Activated CD8-positive, alpha-beta T cell treated with anti-CD3 and anti-CD28 coated beads for 36 hours (primary cell): ENCODE data around the gene C1QTNF8. TPM values are rescaled to one million over a fixed set of nuclear protein-coding genes. Genes with fewer than 3 reads are reported as not detected.

Experiments used
- ATAC-seq: fragments of 200-7000 bp; cut with Tn5 transposase; one replicate; pipeline ENCODE4 v1.10.0; 2021; ENCODE audit warnings: mild to moderate bottlenecking, moderate library complexity
- CTCF ChIA-PET: fragments of 350-600 bp; sonication (Branson Sonifier 250); formaldehyde crosslinking; loops from one replicate; lab custom pipeline; 2021; ENCODE audit warnings: antibody characterized with exemption; lab: Charles Lee
- POLR2A ChIA-PET: fragments of 350-600 bp; sonication (Branson Sonifier 250); formaldehyde crosslinking; loops from one replicate; lab custom pipeline; 2021; ENCODE audit warnings: antibody characterized with exemption; lab: Charles Lee
- DNase-seq: peaks from one replicate; pipeline ENCODE4 v3.0.0-alpha.2; 2020
- H3K27ac Mint-ChIP-seq: one replicate; pipeline ENCODE4 v1.8.0; 2021; ENCODE audit warnings: mild to moderate bottlenecking, mixed read lengths
- H3K27me3 Mint-ChIP-seq: one replicate; pipeline ENCODE4 v1.8.0; 2021; ENCODE audit warnings: mixed read lengths
- H3K36me3 Mint-ChIP-seq: one replicate; pipeline ENCODE4 v1.8.0; 2021; ENCODE audit warnings: low read depth, mixed read lengths
- H3K4me1 Mint-ChIP-seq: one replicate; pipeline ENCODE4 v1.8.0; 2021; ENCODE audit warnings: low read depth, mixed read lengths
- H3K4me3 Mint-ChIP-seq: one replicate; pipeline ENCODE4 v1.8.0; 2021; ENCODE audit warnings: mild to moderate bottlenecking, moderate library complexity, mixed read lengths
- H3K9me3 Mint-ChIP-seq: one replicate; pipeline ENCODE4 v1.8.0; 2021; ENCODE audit warnings: mixed read lengths
- intact Hi-C: fragments of 100-400 bp; cut with micrococcal nuclease; formaldehyde crosslinking; loops from one replicate; pipeline ENCODE4 v1.10.0; 2022
- total RNA-seq, 2 experiments: library from RNA; stranded (reverse); gene quantifications; one replicate each; pipeline ENCODE4 v1.2.3, GENCODE V29; 2021
- TF ChIP-seq, protein P1 (sequence below): fragments of 200-600 bp; IDR thresholded peaks from one replicate; pipeline ENCODE4 v1.8.0; 2022; ENCODE audit warnings: antibody characterized with exemption, mild to moderate bottlenecking

The C1QTNF8 gene
- total RNA-seq, 2 experiments from 2014 or later: not detected

DNA sequence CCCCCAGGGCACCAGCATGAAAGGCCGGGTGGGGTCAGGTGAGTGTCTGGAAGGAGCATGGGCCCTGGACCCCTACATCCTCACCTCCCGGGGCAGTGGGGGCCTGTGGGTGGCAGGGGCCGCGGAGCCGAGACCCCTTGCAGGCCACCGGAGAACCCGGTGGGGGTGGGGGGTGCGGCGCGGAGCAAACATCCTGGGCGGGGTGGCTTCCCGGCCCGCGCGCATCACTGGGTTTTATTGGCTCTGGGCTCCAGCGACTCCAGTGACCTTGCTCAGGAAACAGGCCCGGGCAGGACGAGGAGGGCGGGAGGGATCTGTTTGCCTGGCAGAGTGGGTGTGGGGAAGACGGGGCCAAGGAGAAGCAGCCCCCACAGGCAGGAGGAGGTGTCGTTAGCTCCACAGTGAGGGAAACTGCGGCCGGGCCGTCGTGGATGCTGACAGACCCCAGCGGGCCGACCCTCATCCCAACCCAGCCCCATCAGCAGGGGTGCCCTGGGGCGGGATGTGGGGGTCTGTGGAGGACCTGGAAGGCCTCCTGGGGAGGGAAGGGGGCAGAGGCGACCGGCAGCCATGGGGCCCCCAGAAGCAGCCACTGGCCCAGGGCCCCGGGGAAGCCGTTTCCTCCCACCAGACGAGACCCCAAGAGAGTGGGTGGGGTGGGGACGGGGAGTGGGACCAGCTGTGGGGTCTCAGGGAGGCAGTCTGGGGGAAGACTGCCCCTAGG lies 12.9 kb downstream of the C1QTNF8 start:
- intact Hi-C loops: no loop called here
- Mint-ChIP-seq H3K36me3 (peaks cover 4% of the 10 kb centered on the region), H3K4me1 (no peaks in the 10 kb centered on the region), H3K27ac (no peak overlapping the region), H3K4me3 (no peak overlapping the region), H3K27me3 (peaks cover 22% of the 10 kb centered on the region), H3K9me3 (peaks cover 11% of the 10 kb centered on the region)
- ATAC-seq: no peak
- ChIA-PET POLR2A (no interaction called here), CTCF (no interaction called here)
- TF ChIP-seq, protein P1, sequence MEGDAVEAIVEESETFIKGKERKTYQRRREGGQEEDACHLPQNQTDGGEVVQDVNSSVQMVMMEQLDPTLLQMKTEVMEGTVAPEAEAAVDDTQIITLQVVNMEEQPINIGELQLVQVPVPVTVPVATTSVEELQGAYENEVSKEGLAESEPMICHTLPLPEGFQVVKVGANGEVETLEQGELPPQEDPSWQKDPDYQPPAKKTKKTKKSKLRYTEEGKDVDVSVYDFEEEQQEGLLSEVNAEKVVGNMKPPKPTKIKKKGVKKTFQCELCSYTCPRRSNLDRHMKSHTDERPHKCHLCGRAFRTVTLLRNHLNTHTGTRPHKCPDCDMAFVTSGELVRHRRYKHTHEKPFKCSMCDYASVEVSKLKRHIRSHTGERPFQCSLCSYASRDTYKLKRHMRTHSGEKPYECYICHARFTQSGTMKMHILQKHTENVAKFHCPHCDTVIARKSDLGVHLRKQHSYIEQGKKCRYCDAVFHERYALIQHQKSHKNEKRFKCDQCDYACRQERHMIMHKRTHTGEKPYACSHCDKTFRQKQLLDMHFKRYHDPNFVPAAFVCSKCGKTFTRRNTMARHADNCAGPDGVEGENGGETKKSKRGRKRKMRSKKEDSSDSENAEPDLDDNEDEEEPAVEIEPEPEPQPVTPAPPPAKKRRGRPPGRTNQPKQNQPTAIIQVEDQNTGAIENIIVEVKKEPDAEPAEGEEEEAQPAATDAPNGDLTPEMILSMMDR: no peak
- no peak for DNase-seq

DNA sequence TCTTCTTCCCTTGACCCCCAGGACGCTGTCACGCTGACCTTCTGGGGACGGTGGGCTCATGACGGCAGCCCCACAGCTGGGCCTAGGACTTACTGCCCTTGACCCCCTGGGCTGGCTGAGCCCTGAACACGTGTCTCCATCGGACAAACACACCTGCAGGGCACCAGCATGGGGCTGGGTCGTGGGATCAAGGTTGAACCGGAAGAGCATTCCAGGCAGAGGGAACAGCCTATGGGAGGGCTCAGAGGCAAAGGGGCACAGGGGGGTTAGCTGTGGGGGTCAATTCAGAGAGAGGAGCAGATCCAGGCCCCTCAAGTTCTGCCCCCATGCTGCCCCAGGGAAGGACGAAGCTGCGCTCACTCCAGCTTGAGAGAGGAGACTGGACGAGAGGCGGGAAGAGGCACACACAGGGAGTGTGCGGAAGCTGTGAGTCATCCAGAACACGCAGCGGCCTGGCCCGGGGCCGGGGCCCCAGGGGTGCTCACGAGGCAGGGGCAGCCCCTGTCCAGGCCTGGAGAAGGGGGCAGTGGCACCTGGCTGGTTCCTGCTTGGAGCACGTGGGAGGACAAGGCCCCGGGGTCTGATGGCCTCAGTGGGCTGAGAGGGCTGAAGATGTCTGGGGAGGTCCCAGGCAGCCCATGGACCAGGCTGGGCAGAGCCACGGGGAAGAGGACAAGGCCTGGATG lies 13.6 kb downstream of the C1QTNF8 start:
- DNase-seq (no peak), ATAC-seq (no peak)
- Mint-ChIP-seq H3K9me3 (peaks cover 11% of the 10 kb centered on the region), H3K4me3 (no peak overlapping the region), H3K4me1 (no peaks in the 10 kb centered on the region), H3K36me3 (peaks cover 4% of the 10 kb centered on the region), H3K27me3 (peaks cover 22% of the 10 kb centered on the region), H3K27ac (no peak overlapping the region)
- CTCF ChIA-PET: no interaction called here
- POLR2A ChIA-PET: no interaction called here
- TF ChIP-seq, protein P1: no peak
- intact Hi-C loops: no loop called here

DNA sequence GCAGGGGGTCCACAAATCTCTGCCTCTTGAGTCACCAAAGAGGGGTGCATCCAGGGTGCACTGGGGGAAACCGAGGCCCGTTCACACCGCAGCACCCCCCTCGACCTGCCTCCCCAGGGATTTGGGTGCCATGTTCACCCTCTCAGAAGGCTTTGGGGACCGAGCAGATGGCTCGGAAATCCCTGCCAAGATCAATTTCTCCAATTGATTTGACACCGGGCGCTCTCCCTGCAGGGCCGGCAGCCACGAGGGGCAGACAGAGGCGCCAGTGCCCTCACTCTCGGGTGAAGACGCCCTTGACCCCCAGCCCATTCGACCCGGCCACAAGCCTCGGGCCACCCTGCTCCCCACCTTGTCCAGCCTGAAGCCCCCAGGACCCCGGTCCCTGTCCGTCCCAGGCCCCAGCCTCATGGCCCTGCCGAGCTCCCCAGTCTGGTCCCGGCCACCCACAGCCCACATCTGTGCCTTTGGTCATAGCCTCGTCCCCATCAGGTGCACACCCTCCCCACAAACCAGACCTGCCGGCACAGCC lies 14.2 kb downstream of the C1QTNF8 start:
- Mint-ChIP-seq H3K27ac (no peak overlapping the region), H3K9me3 (peaks cover 11% of the 10 kb centered on the region), H3K36me3 (peaks cover 4% of the 10 kb centered on the region), H3K4me3 (no peak overlapping the region), H3K4me1 (no peaks in the 10 kb centered on the region), H3K27me3 (peaks cover 23% of the 10 kb centered on the region)
- DNase-seq (no peak), ATAC-seq (no peak)
- intact Hi-C loops: no loop called here
- TF ChIP-seq, protein P1: no peak
- ChIA-PET CTCF (no interaction called here), POLR2A (no interaction called here)

DNA sequence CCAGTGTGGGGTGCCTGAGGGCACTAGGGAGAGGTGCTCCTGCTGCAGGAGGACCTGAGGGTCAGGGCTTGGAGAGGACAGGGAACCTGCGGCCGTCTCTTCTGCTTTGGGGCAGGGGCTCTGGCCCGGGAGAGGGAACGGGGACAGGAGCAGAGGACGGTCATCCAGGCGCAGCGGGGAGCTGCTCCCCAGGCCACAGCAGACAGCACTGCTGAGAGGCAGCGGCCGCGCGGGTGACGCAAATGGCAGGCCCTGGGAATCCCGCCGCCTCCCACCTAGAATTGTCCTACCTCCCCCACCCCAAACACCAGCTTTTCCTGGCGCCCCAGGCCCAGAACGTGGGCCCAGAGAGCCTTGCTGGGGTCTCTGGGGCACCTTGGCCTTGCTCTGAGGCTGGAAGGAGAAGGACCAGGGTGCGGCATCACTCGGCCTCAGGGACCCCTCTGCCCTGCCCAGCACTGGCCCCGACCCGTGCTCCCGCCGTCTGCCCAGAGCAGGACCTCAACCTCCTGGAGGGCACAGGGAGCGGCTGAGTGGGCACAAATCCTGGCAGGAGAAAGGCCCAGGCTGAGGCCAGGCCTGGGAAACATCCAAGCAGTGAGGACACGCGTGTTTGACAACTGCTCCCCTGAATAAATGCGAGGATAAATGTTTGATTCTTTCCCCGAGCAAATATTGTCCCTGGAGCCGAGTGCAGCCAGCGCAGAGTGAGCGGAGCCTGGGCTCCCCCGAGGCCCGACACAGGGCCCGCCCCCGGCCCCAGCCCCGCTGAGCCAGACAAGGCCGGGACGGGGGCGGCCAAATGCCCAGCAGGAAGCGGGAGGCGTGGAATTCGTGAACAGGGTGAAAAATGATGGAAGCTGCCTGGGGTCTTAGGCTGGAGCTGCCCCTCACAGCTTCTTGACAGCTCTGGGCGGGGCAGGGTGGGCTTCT lies 15.0 kb downstream of the C1QTNF8 start:
- Mint-ChIP-seq H3K4me3 (no peak overlapping the region), H3K9me3 (peaks cover 11% of the 10 kb centered on the region), H3K4me1 (no peaks in the 10 kb centered on the region), H3K27me3 (peaks cover 29% of the 10 kb centered on the region), H3K27ac (no peak overlapping the region), H3K36me3 (peaks cover 4% of the 10 kb centered on the region)
- intact Hi-C loops: no loop called here
- POLR2A ChIA-PET: no interaction called here
- TF ChIP-seq, protein P1: no peak
- ATAC-seq (no peak), DNase-seq (no peak)
- CTCF ChIA-PET: no interaction called here
